Raji (cell line): ENCODE data around the gene NBPF20.

Source experiments
- POLR2A ChIP-seq: IDR thresholded peaks from 2 replicates; pipeline ENCODE4 v1.6.1; 2011; ENCODE audit warnings: low read depth, low read length, control low read depth; ENCODE audit not compliant: insufficient read depth

The NBPF20 gene, protein sequence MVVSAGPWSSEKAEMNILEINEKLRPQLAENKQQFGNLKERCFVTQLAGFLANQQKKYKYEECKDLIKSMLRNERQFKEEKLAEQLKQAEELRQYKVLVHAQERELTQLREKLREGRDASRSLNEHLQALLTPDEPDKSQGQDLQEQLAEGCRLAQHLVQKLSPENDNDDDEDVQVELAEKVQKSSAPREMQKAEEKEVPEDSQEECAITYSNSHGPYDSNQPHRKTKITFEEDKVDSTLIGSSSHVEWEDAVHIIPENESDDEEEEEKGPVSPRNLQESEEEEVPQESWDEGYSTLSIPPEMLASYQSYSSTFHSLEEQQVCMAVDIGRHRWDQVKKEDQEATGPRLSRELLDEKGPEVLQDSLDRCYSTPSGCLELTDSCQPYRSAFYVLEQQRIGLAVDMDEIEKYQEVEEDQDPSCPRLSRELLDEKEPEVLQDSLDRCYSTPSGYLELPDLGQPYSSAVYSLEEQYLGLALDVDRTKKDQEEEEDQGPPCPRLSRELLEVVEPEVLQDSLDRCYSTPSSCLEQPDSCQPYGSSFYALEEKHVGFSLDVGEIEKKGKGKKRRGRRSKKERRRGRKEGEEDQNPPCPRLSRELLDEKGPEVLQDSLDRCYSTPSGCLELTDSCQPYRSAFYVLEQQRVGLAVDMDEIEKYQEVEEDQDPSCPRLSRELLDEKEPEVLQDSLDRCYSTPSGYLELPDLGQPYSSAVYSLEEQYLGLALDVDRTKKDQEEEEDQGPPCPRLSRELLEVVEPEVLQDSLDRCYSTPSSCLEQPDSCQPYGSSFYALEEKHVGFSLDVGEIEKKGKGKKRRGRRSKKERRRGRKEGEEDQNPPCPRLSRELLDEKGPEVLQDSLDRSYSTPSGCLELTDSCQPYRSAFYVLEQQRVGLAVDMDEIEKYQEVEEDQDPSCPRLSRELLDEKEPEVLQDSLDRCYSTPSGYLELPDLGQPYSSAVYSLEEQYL (N-terminal part only)

GRCh38 chr1:145425436-145426029 lies at the start of gene NBPF20:
Gene NBPF20, minus strand, starts transcription at chr1:145425603. Its CDS starts 20,331 bp downstream, at chr1:145405272.
- TF ChIP-seq POLR2A, result peak; percentile 41; the same call in 1 of the 2 replicates

- peak; percentile 88 for TF ChIP-seq POLR2A
These were observed 40.2 kb upstream of the NBPF20 start for GRCh38 chr1:145465405-145466144.
